Activated CD4-positive, alpha-beta T cell treated with anti-CD3 and anti-CD28 coated beads, Interleukin-2, Interleukin-6, amounts not matched to agents 100 ng/mL and 50 ng/mL, durations not matched to agents 16 hours and 8 hours (primary cell): ENCODE measurements around the gene PLSCR2.
"Not testable (repeated sequence)": the region's sequence is repeated elsewhere in the genome, so short reads cannot be mapped to it uniquely, and the experiment has no call there.

ENCODE experiments used
- DNase-seq: peaks from one replicate; pipeline ENCODE4 v3.0.0-alpha.2; 2020

Gene PLSCR2

GRCh38 chr3:146412711-146413110, 56.6 kb downstream of the PLSCR2 start:
- not testable (repeated sequence) for DNase-seq

- DNase-seq, result no peak
Measured at GRCh38 chr3:146407956-146408355, 61.4 kb downstream of the PLSCR2 start.

- DNase-seq, result no peak
Measured at GRCh38 chr3:146404436-146404835, 64.9 kb downstream of the PLSCR2 start.

- DNase-seq, result no peak
Measured at GRCh38 chr3:146403792-146404191, 65.6 kb downstream of the PLSCR2 start.

GRCh38 chr3:146396792-146397191, 72.6 kb downstream of the PLSCR2 start:
- no peak for DNase-seq

GRCh38 chr3:146395164-146395563, 74.2 kb downstream of the PLSCR2 start:
- DNase-seq, result no peak

- no peak for DNase-seq
Measured at GRCh38 chr3:146390957-146391356, 78.4 kb downstream of the PLSCR2 start.

- DNase-seq, result no peak
Measured at GRCh38 chr3:146390006-146390772, 79.2 kb downstream of the PLSCR2 start.

GRCh38 chr3:146387566-146387965, 81.8 kb downstream of the PLSCR2 start:
- DNase-seq, result no peak

GRCh38 chr3:146386936-146387335, 82.4 kb downstream of the PLSCR2 start:
- no peak for DNase-seq

- DNase-seq, result no peak
Measured at GRCh38 chr3:146384786-146385185, 84.6 kb downstream of the PLSCR2 start.
